HG03135 (cell line): Measurements from ENCODE around the gene PSMD1.

Experiments
- ATAC-seq: cut with Tn5 transposase; IDR thresholded peaks from one replicate; pipeline ENCODE4 v1.9.1; 2021; ENCODE audit warnings: mild to moderate bottlenecking, moderate library complexity; ENCODE audit not compliant: unreplicated experiment

PSMD1 gene

DNA sequence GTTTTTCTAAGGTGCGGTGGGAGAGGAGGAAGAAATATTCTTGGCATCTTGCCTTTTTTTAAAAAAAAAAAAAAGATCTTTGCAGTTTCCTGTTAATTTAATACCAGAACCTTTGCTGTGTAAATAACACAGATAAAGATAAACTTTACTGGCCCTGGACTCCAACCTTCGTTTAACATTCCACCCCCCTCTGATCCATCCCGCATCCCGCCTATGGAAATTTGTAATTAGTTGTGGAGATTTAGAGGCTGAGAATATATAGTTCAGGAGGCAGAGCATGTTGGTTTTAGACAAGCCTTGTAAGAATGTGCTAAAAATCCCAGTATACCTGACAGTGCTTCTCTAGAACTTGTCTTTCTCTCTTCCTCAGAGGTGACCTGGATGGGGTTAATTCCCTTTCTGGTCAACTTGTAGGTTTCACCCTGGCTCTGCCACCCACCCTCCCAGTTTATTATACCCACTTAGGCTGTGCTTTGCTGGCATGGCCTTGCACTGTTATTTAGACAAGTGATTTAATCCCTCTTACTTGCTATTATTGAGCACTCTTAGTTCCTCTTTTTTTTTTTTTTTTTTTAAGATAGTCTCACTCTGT, 22.3 kb upstream of the PSMD1 start:
- no peak for ATAC-seq

DNA sequence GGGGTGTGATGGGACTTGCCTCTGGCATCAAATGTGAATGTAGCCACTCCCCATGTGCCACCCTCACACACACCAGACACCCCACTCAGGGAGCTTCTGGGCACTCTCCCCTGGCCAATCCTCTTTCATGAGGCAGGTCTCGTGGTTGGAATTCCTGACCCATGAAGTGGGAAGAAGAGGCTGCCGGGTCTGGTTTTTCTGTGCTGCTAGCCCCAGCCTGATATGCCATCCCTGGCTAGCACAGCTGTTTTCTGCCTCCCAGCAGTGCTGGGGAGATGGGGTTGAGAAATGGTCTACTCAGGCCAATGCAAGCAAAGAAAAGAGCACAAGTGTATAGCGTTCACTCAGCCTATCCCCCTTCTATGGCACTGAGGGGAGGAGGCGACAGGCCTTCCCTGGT, 20.5 kb upstream of the PSMD1 start:
- no peak for ATAC-seq

DNA sequence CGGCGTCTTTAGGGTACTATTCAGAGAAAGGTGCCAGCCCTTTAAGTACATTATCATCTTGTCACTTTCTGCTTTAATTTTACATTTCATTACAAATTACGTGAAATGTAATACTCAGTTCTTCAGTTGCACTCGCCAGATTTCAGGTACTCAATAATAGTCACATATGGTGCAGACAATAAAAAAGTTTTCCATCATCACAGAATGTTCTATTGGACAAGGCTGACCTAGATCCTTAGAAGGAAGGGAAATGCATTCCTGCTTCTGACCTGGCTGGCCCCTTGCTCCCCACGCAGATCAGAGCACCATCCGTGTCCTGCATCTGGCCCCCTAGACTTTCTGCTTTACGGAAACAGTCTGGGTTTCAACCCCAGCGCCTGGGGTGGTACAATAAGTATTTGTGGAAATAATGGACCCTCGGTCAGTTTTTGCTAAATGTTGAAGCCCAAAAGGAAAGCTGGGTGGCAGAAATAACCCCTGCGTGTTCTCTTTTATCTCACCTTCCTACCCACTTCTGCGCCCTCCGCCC, 20.0 kb upstream of the PSMD1 start:
- no peak for ATAC-seq

DNA sequence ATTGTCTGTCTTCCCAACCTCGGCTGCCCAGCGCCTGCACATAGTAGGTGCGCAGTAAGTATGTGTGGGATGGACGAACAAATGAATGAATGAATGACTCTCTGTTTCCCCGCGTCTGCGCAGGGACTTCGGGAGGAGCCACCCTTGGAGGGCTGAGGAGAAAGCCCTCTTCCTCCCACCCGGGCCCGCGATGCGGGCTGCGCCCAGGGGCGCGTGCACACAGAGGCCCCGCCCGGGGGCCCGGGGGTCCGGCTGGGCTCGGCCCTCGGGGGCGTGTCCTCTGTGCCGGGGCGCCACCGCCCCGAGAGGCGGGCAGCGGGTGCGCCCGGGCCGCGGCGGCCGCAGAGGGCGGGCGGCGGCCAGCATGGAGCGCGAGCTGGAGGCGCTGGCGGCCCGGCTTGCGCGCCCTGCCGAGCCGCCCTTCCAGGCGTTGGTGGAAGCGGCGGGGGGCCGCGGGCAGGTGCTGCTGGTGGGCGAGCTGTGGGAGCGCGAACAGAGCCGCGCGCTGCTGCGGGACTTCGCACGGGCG, 19.4 kb upstream of the PSMD1 start, which contains the start of gene C2orf72:
Gene C2orf72, plus strand, starts transcription at position 322 of the 529 bp plus-strand sequence. Its CDS starts 43 bp downstream, at position 365.
- ATAC-seq = no peak

- no peak for ATAC-seq
These were observed 18.8 kb upstream of the PSMD1 start for GRCh38 chr2:231037731-231038482.

- no peak for ATAC-seq
These were observed 18.0 kb upstream of the PSMD1 start for GRCh38 chr2:231038483-231039293.

- ATAC-seq = no peak
These were observed 17.4 kb upstream of the PSMD1 start for GRCh38 chr2:231039294-231039664.

GRCh38 chr2:231039821-231040364, 16.8 kb upstream of the PSMD1 start:
- ATAC-seq = no peak

DNA sequence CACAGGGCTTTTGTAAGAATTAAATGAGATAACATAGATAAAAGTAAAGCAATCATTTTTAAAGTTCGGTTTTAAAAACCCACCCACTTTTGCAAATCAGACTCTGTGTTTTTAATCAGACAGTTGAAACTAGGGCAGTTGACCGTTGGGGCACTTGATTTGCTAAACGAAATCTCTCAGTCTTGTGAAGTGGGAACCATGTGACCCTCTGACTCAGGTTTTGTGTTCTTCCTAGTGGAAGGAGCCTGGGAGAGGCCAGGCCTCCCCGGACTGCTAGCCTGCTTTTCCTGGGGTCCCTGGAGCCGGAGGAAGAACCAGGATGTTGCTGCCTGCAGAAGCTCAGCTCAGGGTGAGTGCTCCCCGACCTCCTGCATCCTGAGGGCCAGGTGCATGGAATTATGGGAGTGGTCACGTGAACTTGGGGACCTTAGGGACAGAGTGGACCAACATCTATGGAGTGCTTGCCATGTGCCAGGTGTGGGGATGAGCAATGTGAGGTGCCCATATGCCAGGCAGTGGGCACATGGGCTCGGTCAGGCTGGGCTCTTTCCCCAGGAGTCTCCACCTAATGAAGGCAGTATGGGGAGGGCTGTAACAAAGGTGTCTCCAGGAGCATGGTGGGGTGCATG, 15.5 kb upstream of the PSMD1 start:
- ATAC-seq = no peak

DNA sequence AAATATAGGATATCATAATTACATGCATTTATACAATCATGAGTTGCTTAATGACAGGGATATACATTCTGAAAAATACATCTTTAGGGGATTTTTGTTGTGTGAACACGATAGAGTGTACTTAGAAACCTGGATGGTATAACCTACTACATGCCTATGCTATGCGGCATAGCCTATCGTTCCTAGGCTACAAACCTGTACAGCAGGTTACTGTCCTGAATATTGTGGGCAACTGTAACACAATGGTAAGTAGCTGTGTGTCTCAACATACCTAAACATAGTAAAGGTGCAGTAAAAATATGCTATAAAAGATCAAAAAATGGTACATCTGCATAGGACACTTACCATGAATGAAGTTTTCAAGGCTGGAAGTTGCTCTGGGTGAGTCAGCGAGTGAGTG, 12.9 kb upstream of the PSMD1 start:
- ATAC-seq = no peak

- no peak for ATAC-seq
These were observed 9.8 kb upstream of the PSMD1 start for GRCh38 chr2:231046916-231047273.

GRCh38 chr2:231047274-231047922, 9.3 kb upstream of the PSMD1 start:
- no peak for ATAC-seq

DNA sequence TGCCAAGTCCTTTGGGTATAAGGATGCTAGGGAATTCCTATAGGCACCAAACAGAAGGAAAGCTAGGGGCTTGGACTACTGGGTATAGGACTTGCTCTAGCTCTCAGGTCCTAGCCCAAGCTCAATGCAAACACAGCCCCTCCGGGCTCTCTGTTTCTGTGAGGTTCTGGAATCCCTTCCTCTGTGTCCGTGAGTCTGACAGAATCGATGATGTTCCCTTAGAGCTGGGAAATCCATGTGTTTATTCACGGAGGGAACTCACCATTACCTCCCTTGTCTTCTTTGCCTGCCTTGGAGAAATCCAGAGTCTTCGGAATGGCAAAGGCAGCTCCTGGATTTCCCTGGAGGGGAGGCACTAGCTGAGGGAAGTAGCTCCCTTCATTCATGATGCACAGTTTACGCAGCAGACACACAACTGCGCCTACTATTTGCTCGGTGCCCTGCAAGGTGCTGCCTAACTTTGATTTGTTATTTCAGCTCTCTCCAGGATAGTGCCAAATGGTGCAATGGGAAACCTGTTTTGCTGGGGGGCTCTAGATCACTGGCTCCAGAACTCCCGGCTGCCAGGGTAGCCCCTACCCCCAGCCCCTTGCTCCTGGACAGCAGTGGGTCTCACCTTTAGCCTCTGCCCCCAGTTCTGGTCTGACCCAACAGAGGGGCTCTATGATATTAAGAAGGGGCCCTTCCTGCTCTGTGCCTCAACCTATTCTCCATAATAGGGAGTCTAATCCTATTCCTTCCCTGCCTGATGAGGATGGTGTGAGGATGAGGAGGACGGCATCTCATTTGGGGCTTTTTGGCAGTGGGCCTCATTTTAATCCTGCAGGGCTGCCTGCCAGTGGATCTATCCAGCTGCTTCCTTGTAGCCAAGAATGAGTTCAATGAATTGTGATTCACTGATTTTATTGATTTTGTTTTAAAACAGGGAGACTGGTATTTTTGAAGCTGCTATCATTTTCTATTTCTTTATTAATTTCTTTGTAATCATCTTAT, 8.4 kb upstream of the PSMD1 start:
- ATAC-seq = no peak

GRCh38 chr2:231049286-231050017, 7.2 kb upstream of the PSMD1 start:
- ATAC-seq = no peak

DNA sequence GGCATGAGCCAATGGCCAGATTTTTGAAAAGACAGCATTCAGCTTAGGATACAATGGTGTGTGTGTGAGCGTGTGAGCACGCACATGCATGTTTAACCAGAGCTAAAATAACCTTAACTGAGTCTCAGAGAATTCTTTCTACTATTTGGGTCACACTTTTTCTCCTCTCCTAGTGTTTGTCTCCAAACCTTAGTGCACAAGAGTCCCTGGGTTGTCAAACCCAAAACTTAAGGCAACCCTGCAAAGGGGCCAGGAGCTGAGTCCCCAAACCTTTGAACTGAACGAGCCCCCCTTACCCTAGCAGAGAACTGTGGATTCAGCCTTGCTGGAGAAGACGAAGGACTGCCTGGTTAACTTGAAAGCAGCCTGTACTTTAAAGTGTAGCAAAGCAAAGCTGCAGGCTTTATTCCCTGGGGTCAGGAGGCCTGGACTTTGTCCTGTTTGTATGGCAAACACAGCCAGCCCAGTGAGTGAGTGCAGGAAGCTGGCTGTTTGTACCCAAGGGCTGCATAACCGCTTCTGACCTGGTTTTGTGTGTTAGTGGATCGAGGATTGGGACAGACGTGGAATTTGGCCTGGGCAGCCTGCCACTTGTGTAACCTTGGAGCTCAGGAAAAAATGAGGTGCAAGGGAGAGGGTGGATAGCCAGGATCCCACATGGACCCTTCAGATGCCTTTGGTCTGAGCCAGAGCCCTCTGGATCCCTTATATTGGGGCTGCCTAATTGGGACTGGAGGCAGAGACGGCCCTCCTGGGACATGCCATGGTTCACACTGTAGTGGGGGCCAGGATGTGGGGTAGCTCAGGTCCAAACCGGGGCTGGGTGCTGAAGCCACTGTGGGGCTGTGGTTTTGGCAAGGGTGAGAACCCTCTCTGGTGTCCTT, 6.4 kb upstream of the PSMD1 start:
- ATAC-seq = no peak

GRCh38 chr2:231051116-231051515, 5.6 kb upstream of the PSMD1 start:
- ATAC-seq = no peak
